Keratinocyte (primary cell): Measurements from ENCODE around the gene PNPLA8.
"Not testable (repeated sequence)": the region's sequence is repeated elsewhere in the genome, so short reads cannot be mapped to it uniquely, and the experiment has no call there.

Experiments used
- EZH2 ChIP-seq: IDR thresholded peaks from one replicate; pipeline ENCODE4 v1.6.1; 2012; ENCODE audit warnings: inconsistent platforms, mild to moderate bottlenecking, low read length, moderate library complexity
- TF ChIP-seq, protein P1 (sequence below), 3 experiments: IDR thresholded peaks in 1 of 3; conservative IDR thresholded peaks in 1 of 3; optimal IDR thresholded peaks in 1 of 3; 2 replicates in 2 of 3; 3 replicates in 1 of 3; pipeline versions ENCODE3 to v1.5.1; 2011; ENCODE audit warnings: low read length in 3 of 3, mild to moderate bottlenecking in 3 of 3, moderate library complexity in 2 of 3, control low read depth in 1 of 3, inconsistent platforms in 1 of 3; ENCODE audit not compliant: insufficient read depth in 2 of 3; ENCODE audit errors: extremely low read depth in 1 of 3

DNA sequence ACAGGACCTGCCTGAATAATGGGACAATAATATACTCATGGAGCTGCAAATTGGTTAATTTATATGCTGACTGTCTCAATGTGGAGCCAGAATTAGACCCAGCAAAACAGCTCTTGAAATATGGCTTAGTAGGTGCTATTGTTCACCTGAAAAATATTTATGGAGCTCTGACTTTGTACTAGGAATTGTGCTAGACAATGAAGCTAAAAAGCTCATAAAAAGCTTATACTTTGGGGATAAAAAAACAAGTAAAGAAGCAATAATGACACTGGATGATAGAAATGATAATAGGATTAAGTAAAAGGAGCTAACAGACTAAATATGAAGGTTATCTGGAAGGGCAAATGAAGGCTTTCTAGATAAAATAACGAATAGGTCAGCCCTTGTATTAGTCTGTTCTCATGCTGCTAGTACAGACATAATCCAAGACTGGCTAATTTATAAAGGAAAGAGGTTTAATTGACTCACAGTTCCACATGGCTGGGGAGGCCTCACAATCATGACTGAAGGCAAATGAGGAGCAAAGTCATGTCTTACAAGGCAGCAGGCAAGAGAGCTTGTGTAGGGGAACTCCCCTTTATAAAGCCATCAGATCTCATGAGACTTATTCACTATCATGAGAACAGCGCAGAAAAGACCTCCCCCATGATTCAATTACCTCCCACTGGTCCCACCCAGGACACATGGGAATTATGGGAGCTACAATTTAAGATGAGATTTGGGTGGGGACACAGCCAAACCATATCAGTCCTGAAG is 22.4 kb upstream of the PNPLA8 start:
- TF ChIP-seq, protein P1, sequence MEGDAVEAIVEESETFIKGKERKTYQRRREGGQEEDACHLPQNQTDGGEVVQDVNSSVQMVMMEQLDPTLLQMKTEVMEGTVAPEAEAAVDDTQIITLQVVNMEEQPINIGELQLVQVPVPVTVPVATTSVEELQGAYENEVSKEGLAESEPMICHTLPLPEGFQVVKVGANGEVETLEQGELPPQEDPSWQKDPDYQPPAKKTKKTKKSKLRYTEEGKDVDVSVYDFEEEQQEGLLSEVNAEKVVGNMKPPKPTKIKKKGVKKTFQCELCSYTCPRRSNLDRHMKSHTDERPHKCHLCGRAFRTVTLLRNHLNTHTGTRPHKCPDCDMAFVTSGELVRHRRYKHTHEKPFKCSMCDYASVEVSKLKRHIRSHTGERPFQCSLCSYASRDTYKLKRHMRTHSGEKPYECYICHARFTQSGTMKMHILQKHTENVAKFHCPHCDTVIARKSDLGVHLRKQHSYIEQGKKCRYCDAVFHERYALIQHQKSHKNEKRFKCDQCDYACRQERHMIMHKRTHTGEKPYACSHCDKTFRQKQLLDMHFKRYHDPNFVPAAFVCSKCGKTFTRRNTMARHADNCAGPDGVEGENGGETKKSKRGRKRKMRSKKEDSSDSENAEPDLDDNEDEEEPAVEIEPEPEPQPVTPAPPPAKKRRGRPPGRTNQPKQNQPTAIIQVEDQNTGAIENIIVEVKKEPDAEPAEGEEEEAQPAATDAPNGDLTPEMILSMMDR (optimal IDR thresholded peaks at IDR 0.05 in 1 of 3, IDR thresholded peaks at IDR 0.05 in 1 of 3, conservative IDR thresholded peaks at IDR 0.05 in 1 of 3; ENCODE audit: extremely low read depth in 1 of 3, insufficient read depth in 2 of 3, low read length in 3 of 3) = not testable (repeated sequence)
- TF ChIP-seq EZH2 = not testable (repeated sequence)
